ENCODE results near the gene PRRT4. TPM values are rescaled to one million over a fixed set of nuclear protein-coding genes. Genes with fewer than 3 reads are reported as not detected.
A peak's percentile ranks its signal among the peaks of the same experiment; 100 is the strongest.

Gene PRRT4
- total RNA-seq, 1 donor, result not detected

DNA sequence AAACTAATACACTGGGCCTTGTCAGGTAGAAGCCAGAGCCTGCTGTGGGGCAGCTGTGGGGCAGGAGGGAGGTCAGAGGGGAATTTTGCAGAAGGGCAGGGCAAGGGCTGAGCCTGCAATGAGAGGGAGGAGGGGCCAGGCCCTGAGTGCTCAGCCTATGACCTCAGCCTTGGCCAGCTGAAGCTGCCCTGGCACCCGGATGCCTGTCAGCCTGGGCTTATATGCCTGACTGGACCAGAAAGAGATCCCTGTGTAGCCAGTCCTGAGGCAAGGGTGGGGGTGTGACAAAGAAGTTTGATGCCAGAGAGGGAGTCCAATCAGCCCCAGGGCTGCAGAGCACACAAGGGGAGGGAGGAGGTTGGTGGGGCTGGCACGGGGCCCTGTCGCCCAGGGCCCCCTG lies 22.3 kb upstream of the PRRT4 start:
- no peak for DNase-seq (ENCODE audit: low read depth)
- H3K4me3 ChIP-seq (ENCODE audit: low read depth, low read length), result no peak overlapping the region
- TF ChIP-seq, protein P1, sequence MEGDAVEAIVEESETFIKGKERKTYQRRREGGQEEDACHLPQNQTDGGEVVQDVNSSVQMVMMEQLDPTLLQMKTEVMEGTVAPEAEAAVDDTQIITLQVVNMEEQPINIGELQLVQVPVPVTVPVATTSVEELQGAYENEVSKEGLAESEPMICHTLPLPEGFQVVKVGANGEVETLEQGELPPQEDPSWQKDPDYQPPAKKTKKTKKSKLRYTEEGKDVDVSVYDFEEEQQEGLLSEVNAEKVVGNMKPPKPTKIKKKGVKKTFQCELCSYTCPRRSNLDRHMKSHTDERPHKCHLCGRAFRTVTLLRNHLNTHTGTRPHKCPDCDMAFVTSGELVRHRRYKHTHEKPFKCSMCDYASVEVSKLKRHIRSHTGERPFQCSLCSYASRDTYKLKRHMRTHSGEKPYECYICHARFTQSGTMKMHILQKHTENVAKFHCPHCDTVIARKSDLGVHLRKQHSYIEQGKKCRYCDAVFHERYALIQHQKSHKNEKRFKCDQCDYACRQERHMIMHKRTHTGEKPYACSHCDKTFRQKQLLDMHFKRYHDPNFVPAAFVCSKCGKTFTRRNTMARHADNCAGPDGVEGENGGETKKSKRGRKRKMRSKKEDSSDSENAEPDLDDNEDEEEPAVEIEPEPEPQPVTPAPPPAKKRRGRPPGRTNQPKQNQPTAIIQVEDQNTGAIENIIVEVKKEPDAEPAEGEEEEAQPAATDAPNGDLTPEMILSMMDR (IDR thresholded peaks at IDR 0.05; ENCODE audit: insufficient read depth, low read depth, low read length), result no peak

DNA sequence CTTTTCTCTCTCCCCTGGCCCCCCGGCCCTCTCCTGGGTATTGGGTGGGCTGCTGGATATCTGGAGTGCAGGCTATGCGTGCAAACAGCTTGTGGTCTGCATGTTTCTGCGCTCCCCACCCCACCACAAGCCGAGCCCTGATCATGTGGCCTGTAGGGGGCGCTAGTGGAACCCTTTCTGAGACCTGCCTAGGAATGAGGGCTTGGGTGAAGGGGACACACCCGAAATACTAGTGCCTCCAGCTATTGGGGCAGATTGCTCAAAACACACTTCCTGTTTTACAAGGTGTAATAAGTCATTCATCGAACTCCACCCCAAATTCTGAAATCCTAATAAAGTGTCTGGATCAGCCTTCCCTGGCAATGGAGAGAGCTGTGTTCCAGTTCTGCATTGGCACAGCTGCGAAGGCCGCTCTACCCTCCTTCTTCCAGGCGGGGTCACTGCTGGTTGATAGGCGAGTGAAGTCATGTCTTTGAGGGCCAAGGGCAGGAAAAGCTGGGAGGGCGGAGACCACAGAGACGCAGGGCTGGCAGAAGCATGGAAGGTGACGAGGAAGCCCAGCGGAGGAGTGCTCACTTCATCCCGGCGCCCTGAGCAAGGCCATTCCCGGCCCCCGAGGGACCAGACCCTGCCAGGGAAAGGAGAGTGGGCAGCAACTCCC lies 19.8 kb upstream of the PRRT4 start:
- H3K4me3 ChIP-seq (ENCODE audit: low read depth, low read length), result no peak overlapping the region
- TF ChIP-seq, protein P1 (IDR thresholded peaks at IDR 0.05; ENCODE audit: insufficient read depth, low read depth, low read length), result peak; percentile 59
- DNase-seq (ENCODE audit: low read depth), result no peak

DNA sequence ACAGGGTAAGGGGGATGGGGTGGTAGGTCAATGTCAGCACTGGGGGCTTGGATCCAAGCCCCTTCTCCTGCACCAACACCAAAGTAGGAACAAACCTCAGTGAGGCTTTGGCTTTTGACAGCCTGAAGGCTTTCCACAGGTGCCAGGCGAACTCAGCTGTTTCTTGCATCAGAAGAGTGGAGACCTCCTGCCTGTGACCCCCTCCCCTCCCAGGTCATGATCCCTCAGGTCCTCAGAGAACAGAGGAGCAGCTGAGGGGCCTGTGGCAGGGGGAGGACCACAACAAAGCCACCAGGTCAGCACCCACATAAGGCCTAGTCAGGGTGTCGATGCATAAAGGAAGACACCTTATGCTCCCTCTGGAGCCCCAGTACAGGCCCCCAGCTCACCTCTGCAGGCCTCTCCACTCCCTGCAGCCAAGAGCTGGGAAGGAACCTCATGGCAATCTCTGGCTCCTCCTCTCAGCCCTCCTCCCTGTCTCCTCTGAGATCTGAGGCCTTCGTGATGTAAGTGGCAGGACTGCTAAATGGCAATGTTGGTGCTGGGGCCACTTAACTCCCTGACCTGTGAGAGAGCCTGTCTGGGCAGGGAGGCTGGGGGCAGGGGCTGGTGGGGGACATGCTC lies 19.1 kb upstream of the PRRT4 start:
- TF ChIP-seq, protein P1 (IDR thresholded peaks at IDR 0.05; ENCODE audit: insufficient read depth, low read depth, low read length), result no peak
- no peak for DNase-seq (ENCODE audit: low read depth)
- H3K4me3 ChIP-seq (ENCODE audit: low read depth, low read length), result no peak overlapping the region

DNA sequence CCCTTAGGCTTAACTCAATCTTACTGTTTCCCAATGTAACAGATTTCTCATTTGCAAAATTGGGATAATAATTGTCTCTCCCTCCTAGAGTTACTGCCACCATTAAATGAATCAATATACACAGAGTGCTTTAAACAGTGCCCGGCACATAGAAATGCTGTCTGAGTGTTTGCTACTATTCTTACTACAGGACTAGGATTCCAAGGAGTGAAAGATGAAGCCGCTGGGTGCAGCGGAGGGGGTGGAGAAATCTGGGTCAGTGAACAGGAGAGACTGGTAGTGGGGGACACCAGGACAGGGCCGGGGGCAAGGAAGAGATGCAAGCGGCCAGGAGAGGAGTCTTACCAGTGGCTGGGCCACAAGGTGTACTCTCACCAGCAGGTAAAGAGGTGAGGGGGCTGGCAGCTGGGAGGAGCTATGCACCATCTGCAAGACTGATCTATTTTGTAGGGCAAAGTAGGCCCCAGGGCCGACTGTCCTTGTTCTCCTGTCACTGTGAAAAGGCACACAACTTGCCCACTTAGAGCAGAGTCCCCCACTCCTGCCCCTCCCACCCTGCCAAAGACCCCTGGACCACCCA lies 18.5 kb upstream of the PRRT4 start:
- TF ChIP-seq, protein P1 (IDR thresholded peaks at IDR 0.05; ENCODE audit: insufficient read depth, low read depth, low read length), result no peak
- DNase-seq (ENCODE audit: low read depth), result no peak
- no peak overlapping the region for H3K4me3 ChIP-seq (ENCODE audit: low read depth, low read length)

DNA sequence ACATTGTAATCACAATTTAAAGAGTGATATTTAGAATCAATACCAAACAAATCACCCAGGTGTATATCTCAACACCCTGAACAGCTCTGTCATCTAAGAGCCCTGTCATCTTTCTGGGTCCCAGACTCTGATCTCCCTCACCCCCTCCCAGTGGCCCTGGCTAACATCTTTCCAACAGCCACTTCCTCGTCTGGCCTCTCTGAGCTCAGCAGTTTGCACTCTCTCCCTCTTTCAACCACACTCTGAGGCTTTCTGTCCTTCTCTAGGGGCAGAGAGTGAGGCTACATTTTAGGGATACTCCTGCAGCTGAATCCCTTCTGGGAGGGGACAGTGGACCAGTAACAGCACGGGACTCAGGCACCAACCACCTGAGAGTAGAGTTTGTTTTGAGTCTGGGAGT lies 17.1 kb upstream of the PRRT4 start:
- no peak for DNase-seq (ENCODE audit: low read depth)
- H3K4me3 ChIP-seq (ENCODE audit: low read depth, low read length), result no peak overlapping the region
- TF ChIP-seq, protein P1 (IDR thresholded peaks at IDR 0.05; ENCODE audit: insufficient read depth, low read depth, low read length), result no peak

DNA sequence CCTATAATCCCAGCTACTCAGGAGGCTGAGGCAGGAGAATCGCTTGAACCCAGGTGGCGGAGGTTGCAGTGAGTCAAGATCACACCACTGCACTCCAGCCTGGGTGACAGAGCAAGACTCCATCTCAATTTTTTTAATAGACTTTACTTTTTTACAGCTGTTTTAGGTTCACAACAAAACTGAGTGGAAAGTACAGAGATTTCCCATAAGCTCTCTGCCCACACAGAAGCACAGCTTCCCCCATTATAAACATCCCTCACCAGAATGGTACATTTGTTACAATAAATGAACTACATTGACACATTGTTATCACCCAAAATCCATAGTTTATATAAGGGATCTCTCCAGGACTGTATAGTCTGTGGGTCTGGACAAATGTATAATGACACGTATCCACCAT lies 14.6 kb upstream of the PRRT4 start:
- DNase-seq (ENCODE audit: low read depth), result no peak
- TF ChIP-seq, protein P1 (IDR thresholded peaks at IDR 0.05; ENCODE audit: insufficient read depth, low read depth, low read length), result no peak
- no peak overlapping the region for H3K4me3 ChIP-seq (ENCODE audit: low read depth, low read length)

All from fibroblast of villous mesenchyme (primary cell).